GM19397 (cell line): ENCODE measurements around the gene DNM1.

ENCODE experiments used
- ATAC-seq: cut with Tn5 transposase; IDR thresholded peaks from one replicate; pipeline ENCODE4 v1.9.1; 2021; ENCODE audit warnings: mild to moderate bottlenecking, moderate library complexity; ENCODE audit not compliant: unreplicated experiment

The DNM1 gene

GRCh38 chr9:128203024-128203706 lies at the start of gene DNM1:
TSS of gene DNM1 (plus strand) at chr9:128203379. CDS start at chr9:128203471, 92 bp downstream.
- no peak for ATAC-seq

- ATAC-seq, result no peak
Observed at GRCh38 chr9:128153947-128154695, 49.1 kb upstream of the DNM1 start.

GRCh38 chr9:128155736-128156500 lies 47.3 kb upstream of the DNM1 start:
- ATAC-seq, result no peak

GRCh38 chr9:128159522-128159783 lies 43.7 kb upstream of the DNM1 start:
- no peak for ATAC-seq

- ATAC-seq, result peak; percentile 79
Observed at GRCh38 chr9:128159784-128160602, 43.2 kb upstream of the DNM1 start, which contains the start of gene BBLN. TSS of gene BBLN (plus strand) at chr9:128160265. CDS start at chr9:128160408, 143 bp downstream.

GRCh38 chr9:128160603-128160987 lies 42.6 kb upstream of the DNM1 start:
- peak; percentile 3 for ATAC-seq

GRCh38 chr9:128161215-128161902 lies 41.8 kb upstream of the DNM1 start:
- no peak for ATAC-seq

GRCh38 chr9:128162215-128163026 lies 40.8 kb upstream of the DNM1 start:
- no peak for ATAC-seq

GRCh38 chr9:128163027-128163515 lies 40.1 kb upstream of the DNM1 start:
- ATAC-seq, result no peak

- ATAC-seq, result no peak
Observed at GRCh38 chr9:128163523-128164306, 39.5 kb upstream of the DNM1 start.

- no peak for ATAC-seq
Observed at GRCh38 chr9:128164307-128164885, 38.8 kb upstream of the DNM1 start.

- no peak for ATAC-seq
Observed at GRCh38 chr9:128166169-128166568, 37.0 kb upstream of the DNM1 start.

GRCh38 chr9:128167209-128167608 lies 36.0 kb upstream of the DNM1 start:
- ATAC-seq, result no peak

- ATAC-seq, result no peak
Observed at GRCh38 chr9:128168731-128169308, 34.4 kb upstream of the DNM1 start.

GRCh38 chr9:128169492-128169891 lies 33.7 kb upstream of the DNM1 start:
- ATAC-seq, result no peak

GRCh38 chr9:128169925-128170324 lies 33.3 kb upstream of the DNM1 start:
- ATAC-seq, result no peak

GRCh38 chr9:128174062-128174461 lies 29.1 kb upstream of the DNM1 start:
- ATAC-seq, result no peak

- no peak for ATAC-seq
Observed at GRCh38 chr9:128175102-128175563, 28.0 kb upstream of the DNM1 start.
